ENCODE data around the gene ZMYND11.

DNA sequence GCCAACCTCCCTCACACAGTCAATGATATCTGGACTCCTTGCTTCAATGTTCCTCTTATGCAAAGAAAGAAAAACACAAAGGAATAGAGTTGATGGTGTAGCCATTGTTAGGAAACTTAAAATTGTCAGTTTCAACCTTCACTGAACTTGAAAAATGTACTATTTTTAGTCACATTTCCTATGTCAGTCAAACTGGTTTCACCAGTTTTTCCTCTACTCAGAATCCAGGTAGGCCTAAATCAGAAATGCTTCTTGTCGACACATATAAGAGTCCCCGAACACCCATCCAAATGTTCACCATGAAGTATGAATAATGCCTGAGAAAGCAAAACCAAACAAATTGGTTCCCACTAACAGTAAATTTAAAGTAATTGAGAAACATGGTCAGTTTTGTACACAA, 42.4 kb upstream of the ZMYND11 start:
- TF ChIP-seq, protein P1, sequence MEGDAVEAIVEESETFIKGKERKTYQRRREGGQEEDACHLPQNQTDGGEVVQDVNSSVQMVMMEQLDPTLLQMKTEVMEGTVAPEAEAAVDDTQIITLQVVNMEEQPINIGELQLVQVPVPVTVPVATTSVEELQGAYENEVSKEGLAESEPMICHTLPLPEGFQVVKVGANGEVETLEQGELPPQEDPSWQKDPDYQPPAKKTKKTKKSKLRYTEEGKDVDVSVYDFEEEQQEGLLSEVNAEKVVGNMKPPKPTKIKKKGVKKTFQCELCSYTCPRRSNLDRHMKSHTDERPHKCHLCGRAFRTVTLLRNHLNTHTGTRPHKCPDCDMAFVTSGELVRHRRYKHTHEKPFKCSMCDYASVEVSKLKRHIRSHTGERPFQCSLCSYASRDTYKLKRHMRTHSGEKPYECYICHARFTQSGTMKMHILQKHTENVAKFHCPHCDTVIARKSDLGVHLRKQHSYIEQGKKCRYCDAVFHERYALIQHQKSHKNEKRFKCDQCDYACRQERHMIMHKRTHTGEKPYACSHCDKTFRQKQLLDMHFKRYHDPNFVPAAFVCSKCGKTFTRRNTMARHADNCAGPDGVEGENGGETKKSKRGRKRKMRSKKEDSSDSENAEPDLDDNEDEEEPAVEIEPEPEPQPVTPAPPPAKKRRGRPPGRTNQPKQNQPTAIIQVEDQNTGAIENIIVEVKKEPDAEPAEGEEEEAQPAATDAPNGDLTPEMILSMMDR (IDR thresholded peaks at IDR 0.05 in 8 of 11, conservative IDR thresholded peaks at IDR 0.05 in 3 of 11), result no peak
- TF ChIP-seq POLR2AphosphoS5 (IDR thresholded peaks at IDR 0.05), result no peak
